ENCODE measurements around the gene PTPRN2.

Gene PTPRN2

GRCh38 chr7:157561816-157562410 lies 1025.7 kb downstream of the PTPRN2 start:
- no peak for DNase-seq (ENCODE audit: low spot score)

- DNase-seq (ENCODE audit: low spot score), result no peak
Measured at GRCh38 chr7:157561523-157561785, 1026.2 kb downstream of the PTPRN2 start.

GRCh38 chr7:157560710-157561522 lies 1026.7 kb downstream of the PTPRN2 start:
- no peak for DNase-seq (ENCODE audit: low spot score)

GRCh38 chr7:157560258-157560654 lies 1027.4 kb downstream of the PTPRN2 start:
- DNase-seq (ENCODE audit: low spot score), result no peak

- DNase-seq (ENCODE audit: low spot score), result no peak
Measured at GRCh38 chr7:157559596-157560257, 1027.9 kb downstream of the PTPRN2 start.

- no peak for DNase-seq (ENCODE audit: low spot score)
Measured at GRCh38 chr7:157558875-157559595, 1028.6 kb downstream of the PTPRN2 start.

- no peak for DNase-seq (ENCODE audit: low spot score)
Measured at GRCh38 chr7:157558516-157558874, 1029.1 kb downstream of the PTPRN2 start.

GRCh38 chr7:157558061-157558460 lies 1029.6 kb downstream of the PTPRN2 start:
- DNase-seq (ENCODE audit: low spot score), result no peak

- no peak for DNase-seq (ENCODE audit: low spot score)
Measured at GRCh38 chr7:157557263-157557662, 1030.4 kb downstream of the PTPRN2 start.

- DNase-seq (ENCODE audit: low spot score), result no peak
Measured at GRCh38 chr7:157556642-157556944, 1031.0 kb downstream of the PTPRN2 start.

GRCh38 chr7:157555944-157556641 lies 1031.5 kb downstream of the PTPRN2 start:
- no peak for DNase-seq (ENCODE audit: low spot score)

GRCh38 chr7:157555313-157555712 lies 1032.3 kb downstream of the PTPRN2 start:
- DNase-seq (ENCODE audit: low spot score), result no peak

GRCh38 chr7:157554393-157555238 lies 1033.0 kb downstream of the PTPRN2 start:
- DNase-seq (ENCODE audit: low spot score), result no peak

- DNase-seq (ENCODE audit: low spot score), result no peak
Measured at GRCh38 chr7:157553256-157553655, 1034.4 kb downstream of the PTPRN2 start.

- DNase-seq (ENCODE audit: low spot score), result no peak
Measured at GRCh38 chr7:157552295-157552993, 1035.2 kb downstream of the PTPRN2 start.

GRCh38 chr7:157551325-157552070 lies 1036.1 kb downstream of the PTPRN2 start:
- no peak for DNase-seq (ENCODE audit: low spot score)

GRCh38 chr7:157550300-157551275 lies 1037.0 kb downstream of the PTPRN2 start:
- no peak for DNase-seq (ENCODE audit: low spot score)

GRCh38 chr7:157549612-157550299 lies 1037.9 kb downstream of the PTPRN2 start:
- no peak for DNase-seq (ENCODE audit: low spot score)
